GDM1 (cell line): ENCODE results near the gene MUC12.
"Not testable (repeated sequence)": the region's sequence is repeated elsewhere in the genome, so short reads cannot be mapped to it uniquely, and the experiment has no call there.

ENCODE experiments used
- DNase-seq: peaks from one replicate; lab custom pipeline; 2025; lab: John Stamatoyannopoulos, UW

The MUC12 gene

DNA sequence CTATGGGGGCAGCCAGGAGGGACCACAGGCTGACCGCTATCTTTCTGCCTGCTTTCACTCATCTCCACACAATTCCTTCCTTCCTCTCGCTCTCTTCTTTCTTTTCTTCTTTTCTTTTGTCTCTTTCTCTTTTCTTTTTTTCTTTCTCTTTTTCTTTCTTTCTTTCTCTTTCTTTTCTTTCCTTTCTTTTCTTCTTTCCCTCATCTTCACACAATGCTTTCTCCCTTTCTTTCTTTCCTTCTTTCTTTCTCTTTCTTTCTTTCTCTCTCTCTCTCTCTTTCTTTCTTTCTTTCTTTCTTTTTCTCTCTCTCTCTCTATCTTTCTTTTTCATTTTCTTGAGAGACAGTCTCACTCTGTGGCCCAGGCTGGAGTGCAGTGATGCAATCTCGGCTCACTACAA is 6.8 kb upstream of the MUC12 start:
- no peak for DNase-seq

DNA sequence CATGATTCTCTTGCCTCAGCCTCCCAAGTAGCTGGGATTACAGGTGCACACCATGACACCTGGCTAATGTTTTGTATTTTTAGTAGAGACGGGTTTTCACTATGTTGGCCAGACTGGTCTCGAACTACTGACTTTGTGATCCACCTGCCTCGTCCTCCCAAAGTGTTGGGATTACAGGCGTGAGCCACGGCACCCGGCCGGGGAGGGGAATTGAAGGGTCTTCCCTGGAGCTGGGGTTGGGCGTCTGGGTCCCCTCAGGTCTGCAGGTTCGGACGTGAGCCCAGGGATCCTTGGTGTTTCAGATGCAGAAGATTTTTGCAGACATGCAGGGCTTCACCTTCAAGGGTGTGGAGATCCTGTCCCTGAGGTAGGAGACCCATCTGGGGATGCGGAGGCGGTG is 6.0 kb upstream of the MUC12 start:
- no peak for DNase-seq

DNA sequence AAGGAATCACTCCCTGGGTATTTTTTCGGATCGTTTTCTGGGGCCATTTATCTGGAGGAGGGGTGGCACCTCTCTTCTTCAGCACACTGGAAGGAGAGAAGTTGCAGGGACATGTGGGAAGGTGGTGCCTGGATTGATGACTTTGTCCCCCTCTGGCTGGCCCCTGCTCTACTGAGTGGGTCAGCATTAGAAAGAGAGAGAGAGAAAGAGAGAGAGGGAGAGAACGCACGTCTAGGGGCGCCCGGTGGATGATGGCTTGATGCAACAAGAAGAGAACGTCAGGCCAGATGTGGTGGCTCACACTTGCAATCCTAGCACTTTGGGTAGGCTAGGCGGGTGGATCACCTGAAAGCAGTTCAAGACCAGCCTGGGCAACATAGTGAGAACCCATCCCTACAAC is 5.5 kb upstream of the MUC12 start:
- DNase-seq = no peak

DNA sequence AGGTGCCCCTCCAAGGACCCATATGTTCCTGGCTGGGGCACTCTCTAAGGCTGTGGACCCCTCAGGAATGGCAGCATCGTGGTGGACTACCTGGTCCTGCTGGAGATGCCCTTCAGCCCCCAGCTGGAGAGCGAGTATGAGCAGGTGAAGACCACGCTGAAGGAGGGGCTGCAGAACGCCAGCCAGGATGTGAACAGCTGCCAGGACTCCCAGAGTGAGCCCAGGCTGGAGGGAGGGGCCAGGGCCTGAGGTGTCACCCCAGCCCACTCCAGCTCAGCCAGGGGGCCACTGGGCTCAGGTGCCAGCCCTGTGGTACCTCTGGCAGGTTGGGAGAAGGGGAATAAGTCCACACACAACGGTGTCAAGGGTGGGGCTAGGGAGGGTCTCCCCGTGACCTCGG is 4.7 kb upstream of the MUC12 start:
- no peak for DNase-seq

DNA sequence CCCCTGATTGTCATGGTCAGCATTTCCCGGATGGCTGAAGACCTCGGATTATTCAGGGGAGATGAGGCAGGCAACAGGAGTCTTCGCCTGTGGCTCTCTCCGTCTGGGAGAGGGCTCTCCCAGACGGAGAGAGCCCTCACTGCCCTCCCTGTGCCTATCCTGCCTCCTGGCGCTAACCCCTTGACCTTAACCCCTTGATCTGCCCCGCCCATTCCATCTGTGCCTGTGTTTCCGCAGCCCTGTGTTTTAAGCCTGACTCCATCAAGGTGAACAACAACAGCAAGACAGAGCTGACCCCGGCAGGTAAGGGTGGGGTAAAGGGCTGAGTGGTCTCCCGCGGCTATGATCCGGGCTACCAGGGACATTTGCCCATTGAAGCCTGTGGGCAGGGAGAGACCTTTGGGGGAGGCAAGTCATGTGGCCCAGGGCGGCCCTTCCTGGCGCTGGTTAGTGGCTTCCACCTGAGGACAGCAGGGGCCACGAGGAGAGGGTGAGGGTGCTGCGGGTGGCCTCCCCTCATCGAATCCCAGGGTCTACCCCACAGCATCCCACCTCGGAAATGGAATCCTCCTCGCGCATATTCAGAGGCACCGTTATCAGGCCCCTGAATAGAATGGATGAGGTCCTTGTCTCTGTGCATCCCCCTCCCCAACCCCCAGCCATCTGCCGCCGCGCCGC is 4.2 kb upstream of the MUC12 start:
- no peak for DNase-seq

DNA sequence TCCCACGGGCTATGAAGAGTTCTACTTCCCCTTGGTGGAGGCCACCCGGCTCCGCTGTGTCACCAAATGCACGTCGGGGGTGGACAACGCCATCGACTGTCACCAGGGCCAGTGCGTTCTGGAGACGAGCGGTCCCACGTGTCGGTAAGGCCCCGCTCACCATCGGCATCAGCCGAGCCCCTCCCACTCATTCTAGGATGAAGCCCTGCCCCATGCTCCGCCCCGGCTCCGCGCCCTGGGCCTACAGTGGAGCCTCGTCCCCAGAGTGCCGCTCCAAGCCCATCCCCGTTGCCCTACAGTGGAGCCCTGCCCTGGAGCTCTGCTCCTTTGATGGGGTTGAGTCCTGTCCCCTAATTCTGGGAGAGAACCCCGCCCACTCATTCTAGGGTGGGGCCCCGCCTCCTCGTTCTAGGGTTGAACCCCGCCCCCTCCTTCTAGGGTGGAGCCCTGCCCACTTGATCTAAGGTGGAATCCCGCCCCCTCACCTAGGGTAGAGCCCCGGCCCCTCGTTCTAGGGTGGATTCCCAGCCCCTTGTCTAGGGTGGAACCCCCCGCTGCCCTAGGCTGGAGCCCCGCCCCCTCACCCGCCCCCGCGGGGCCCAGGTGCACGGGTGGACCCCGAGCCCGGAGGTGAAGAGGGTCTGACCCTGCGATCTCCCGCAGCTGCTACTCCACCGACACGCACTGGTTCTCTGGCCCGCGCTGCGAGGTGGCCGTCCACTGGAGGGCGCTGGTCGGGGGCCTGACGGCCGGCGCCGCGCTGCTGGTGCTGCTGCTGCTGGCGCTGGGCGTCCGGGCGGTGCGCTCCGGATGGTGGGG is 3.4 kb upstream of the MUC12 start:
- DNase-seq = no peak

DNA sequence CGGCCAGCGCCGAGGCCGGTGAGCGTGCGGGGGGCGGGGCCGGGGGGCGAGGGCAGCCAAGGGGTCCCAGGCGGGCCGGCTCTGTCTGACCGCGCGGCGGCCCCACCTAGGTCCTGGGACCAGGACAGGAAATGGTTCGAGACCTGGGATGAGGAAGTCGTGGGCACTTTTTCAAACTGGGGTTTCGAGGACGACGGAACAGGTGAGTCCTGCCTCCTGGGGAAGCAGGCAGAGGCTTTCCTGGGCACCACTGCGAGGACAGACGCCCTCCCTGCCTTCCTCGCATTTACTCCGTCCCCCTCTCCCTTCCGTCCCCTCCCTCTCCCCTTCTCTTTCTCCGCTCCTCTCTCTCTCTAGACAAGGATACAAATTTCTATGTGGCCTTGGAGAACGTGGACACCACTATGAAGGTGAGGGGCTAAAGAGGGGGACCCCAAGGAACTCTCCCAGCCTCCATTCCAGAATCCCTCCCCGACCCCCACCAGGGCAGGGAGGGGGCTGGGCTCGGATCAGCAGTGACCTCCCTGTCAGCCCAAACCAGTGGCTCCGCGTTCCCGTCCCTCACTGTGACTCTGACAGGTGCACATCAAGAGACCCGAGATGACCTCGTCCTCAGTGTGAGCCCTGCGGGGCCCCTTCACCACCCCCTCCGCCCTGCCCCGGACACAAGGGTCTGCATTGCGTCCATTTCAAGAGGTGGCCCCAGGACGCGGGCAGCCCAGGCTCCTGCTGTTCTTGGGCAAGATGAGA is 2.6 kb upstream of the MUC12 start:
- DNase-seq = no peak

DNA sequence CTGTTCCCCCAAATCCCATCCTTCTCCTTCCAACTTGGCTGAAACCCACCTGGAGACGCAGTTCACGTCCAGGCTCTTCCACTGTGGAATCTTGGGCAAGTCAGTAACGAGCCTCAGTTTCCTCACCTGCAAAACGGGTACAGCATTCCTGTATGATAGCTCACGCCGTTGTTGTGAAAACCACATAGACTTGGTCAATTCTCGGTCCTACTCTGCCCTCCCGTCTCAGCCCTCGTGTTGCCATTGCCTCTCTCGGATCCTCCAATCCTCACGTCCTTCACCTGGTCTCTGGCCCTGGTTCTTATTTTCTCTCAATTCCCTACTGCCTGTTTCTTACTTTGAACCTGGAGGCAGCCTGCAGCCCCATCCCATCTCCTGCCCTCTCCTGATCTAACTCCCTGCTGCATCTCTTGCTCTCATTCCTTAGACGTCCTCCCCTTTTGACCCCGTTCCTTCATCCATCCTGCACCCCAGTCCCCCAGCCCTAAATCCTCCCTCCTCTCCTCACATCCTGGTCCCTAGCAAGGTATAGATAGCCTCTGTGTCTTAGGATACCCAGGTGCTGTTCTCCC is 2.0 kb upstream of the MUC12 start:
- no peak for DNase-seq

DNA sequence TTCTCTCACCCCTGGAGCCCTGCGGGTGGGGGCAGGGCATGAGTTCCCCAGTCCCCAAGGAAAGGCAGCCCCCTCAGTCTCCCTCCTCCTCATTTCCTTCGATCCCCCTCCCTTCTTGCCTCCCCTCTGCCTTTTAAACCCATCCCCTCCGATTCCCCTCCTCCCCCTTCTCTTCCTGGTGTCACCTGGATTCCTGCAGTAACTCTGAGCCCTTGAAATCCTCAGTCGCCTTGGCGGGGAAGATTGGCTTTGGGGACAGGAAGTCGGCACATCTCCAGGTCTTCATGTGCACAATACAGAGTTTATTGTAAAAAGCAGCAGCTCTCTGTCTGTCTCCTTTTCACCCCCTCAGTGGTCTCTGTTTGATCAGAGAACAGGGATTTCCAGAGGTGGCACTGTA is 1.3 kb upstream of the MUC12 start:
- DNase-seq = no peak

DNA sequence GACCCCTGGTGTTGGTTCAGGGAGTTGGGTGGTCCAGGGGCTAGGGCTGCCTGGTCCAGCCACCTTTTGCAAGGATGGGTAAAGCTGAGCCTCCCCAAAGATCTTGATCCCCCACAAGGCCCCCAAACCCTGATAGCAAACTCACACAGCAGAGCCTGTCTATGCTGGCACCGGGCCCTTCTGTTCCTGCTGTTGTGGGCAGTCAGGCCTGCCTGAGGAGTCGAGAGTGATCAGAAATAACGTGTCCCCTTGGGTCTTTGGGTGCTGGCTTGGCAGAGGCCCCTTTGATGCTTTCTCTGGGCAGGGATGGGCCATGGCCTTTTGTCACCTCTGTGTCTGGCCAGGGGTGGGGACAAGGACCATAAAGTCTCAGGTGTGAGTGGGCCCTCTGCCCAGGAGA is 715 bp upstream of the MUC12 start:
- DNase-seq = no peak

DNA sequence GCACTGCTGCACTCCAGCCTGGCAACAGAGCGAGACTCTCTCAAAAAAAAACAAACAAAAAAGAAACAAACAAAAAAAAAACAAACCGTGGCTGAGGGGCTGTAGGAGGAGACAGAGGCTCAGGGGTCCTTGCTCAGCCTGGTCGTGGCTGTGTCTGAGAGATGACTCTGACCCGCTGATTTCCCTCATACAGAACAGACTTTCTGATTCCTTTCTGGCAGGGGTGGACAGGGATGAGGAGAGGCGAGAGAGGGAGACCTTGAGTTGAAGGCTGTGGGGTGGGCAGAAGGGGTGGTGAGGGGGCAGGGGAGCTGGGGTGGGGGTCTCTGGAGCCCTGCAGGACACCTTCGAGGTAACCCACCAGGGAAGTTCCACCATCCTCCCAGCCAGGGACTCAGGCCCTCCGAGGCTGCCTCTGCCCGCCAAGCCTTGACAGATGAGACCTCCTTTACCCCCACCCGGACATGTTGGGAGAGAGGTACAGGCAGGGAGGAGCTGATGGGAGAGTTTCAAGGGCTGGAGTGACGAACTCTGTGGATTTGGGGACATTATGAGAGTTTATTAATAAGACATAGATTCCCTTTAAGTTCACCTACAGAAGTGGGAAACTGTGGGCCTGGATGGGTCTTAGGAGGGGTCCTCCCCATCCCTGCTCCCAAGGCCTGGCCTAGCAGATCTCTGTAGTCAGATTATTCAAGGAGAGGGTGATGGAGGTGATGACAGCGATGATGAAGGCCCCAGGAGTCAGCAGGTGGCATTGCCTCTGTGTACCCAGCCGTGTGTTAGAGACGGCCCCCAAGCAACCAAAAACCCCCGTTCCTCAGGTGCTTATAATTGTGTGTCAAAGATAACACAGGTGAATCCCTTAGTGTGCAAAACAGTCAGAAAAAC is 2.0 kb downstream of the MUC12 start:
- DNase-seq = no peak

DNA sequence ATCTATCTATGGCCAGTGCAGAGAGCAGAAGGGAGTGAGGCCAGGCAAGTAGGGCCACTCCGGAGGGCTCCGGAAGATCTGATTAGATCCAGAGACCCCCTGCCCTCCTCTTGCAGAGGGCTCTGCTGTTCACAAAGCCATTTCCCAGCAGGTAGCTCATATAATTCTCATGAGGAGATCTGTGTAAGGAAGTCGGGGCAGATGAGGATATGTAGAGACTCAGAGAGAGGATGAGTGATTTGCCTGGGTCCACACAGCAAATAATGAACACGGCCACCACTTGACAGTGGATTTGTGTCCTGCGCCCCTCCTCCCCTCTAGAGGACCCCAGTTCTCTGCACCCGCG is 2.6 kb downstream of the MUC12 start:
- no peak for DNase-seq

DNA sequence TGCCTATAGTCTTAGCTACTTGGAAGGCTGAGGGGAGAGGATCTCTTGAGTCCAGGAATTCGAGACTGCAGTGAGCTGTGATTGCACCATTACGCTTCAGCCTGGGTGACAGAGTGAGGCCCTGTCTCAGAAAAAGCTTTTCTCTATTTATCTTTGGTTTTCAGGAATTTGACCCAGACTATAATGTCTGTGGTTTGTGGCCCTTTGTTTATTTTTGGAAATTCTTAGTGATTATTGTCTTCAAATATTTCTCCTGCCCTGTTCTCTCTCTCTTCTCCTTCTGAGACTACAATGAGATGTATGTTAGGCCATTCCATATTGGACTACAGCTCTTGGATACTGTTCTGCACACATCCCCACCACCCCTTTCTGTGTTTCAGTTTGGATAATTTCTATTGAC is 4.7 kb downstream of the MUC12 start:
- no peak for DNase-seq

DNA sequence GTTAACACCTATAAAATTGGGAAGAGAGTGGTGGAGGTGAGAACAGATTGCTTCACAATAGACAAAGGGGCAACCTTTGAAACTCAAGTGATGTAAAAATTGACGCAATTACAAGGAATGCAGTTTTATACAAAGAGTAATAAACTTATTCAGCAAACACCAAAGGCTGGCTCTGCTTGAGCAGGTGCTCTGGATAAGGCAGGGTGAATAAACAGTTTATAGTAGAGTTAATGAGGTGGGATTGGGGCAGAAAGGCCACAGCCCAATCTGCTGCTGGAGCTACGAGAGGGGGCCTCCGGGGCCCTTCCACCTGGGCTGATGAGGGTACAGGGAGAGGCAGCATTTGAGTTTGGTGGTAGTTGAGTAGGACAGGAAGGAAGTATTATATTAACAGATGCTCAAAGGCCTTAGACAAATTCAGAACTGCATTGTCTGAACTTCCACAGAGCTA is 6.0 kb downstream of the MUC12 start:
- DNase-seq = no peak

DNA sequence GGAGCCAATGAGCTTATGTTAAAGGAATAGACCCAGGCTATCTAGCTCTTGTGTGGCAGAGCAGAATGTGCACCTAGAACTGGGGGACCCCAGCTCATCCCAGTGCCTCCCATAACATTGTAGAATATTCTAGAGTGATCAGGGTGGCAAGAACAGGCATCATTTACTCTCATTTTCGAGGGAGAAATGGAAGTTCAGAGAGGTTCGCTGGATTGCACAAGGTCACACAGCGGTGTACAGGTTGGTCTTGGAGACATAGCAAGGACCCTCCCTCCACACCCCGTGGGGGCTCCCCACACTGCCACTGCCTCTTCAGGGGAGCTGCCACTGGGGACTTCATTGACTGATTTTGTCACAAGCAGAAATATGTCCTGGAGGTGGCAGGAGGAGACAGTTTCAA is 8.9 kb downstream of the MUC12 start:
- no peak for DNase-seq

DNA sequence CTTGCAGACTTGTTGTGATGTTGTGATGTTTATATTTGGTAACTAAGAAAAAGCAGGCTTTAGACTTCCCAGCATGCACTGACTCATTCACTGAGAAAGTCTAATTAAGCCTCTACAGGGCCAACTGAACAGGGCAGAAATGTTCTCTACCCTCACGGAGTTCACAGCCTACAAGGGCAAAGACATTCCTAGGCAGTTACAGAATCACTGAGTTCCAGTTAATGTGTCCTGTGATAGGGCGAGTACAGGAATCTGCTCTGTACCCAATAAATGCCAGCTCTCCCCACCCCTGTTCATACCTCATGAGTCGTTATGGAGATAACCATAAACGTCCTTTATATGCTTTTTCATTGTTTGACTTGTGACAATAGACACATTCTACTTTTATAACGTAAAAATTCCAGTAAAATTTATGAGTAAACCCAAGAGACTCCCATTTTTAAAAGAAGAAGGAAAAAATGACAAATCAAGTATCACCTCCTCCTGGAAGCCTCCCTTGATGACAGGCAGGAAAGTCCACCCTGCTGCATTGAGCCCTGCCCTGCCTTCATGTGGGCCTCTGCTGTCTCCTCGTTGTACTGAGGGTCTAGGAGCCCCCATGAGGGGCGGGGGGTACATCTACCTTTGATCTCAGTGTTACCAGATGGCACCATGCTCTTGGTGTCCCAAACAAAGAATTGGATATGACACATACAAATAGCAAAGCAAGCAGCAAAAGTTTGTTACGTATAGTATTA is 14.3 kb downstream of the MUC12 start:
- no peak for DNase-seq

DNA sequence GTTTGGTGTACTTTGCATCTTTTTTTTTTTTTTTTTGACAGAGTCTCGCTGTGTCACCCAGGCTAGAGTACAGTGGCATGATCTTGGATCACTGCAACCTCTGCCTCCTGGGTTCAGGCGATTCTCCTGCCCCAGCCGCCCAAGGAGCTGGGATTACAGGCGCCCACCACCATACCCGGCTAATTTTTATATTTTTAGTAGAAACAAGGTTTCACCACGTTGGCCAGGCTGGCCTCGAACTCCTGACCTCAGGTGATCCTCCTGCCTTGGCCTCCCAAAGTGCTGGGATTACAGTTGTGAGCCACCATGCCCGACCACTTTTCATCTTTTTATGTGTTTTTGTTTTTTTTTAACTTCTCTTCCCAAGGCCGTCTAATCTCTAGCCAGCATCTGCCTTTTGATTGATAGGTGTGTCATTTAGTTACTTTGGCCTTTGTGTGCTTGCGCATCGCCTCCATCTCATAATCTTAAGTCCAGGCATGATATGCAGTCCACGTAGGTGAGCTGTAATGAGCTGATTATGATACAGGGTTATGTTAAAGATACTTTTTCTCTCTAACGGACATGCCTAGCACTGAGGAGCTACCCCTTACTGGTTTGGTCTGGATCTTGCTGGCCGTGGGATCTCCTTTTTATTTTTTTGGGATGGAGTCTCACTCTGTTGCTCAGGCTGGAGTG is 15.0 kb downstream of the MUC12 start:
- DNase-seq = not testable (repeated sequence)

DNA sequence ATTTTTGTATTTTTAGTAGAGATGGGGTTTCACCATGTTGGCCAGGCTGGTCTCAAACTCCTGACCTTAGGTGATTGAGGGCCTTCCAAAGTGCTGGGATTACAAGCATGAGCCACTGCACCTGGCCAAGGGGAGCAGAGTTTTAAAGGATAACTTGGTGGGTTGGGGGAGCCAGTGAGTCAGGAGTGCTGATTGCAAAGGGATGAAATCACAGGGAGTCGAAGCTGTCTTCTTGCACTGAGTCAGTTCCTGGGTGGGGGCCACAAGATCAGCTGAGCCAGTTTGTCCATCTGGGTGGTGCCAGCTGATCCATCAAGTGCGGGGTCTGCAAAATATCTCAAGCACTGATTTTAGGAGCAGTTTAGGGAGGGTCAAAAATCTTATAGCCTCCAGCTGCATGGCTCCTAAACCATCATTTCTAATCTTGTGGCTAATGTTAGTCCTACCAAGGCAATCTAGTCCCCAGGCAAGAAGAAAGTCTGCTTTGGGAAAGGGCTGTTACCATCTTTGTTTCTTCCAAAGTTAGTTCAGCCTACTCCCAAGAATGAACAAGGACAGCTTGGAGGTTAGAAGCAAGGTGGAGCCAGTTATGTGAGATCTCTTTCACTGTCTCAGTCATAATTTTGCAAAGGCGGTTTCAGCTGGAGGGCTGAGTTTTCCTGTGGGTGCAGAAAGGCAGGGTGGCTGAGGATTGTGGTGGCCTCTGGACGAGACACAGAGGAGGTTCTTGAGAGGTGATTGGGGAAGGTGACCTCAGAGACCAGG is 15.8 kb downstream of the MUC12 start:
- DNase-seq = not testable (repeated sequence)

DNA sequence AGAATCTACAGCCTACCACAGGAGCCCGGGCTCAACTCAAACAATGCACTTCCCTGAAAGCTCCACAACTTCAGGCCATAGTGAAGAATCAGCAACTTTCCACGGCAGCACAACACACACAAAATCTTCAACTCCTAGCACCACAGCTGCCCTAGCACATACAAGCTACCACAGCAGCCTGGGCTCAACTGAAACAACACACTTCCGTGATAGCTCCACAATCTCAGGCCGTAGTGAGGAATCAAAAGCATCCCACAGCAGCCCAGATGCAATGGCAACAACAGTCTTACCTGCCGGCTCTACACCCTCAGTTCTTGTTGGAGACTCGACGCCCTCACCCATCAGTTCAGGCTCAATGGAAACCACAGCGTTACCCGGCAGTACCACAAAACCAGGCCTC is 22.3 kb downstream of the MUC12 start:
- no peak for DNase-seq

DNA sequence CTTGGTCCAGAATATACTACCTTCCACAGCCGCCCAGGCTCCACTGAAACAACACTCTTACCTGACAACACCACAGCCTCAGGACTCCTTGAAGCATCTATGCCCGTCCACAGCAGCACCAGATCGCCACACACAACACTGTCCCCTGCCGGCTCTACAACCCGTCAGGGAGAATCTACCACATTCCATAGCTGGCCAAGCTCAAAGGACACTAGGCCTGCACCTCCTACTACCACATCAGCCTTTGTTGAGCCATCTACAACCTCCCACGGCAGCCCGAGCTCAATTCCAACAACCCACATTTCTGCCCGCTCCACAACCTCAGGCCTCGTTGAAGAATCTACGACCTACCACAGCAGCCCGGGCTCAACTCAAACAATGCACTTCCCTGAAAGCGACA is 22.9 kb downstream of the MUC12 start:
- not testable (repeated sequence) for DNase-seq
